PC-9 (cell line): ENCODE results near the gene PRSS22. TPM values are rescaled to one million over a fixed set of nuclear protein-coding genes. Genes with fewer than 3 reads are reported as not detected.

Experiments used
- BruUV-seq: library from RNA; stranded (reverse); fragments of 400-500 nt; replicated peaks from 2 replicates; lab custom pipeline; 2021; lab: Mats Ljungman, UMichigan
- CTCF ChIA-PET: fragments of 300-600 bp; sonication (Branson Sonifier 250); formaldehyde crosslinking; loops from one replicate; lab custom pipeline; 2022; ENCODE audit warnings: antibody characterized with exemption; lab: Charles Lee
- POLR2A ChIA-PET: fragments of 300-600 bp; sonication (Branson Sonifier 250); formaldehyde crosslinking; loops from one replicate; lab custom pipeline; 2022; ENCODE audit warnings: antibody characterized with exemption; ENCODE audit not compliant: unreplicated experiment; lab: Charles Lee
- DNase-seq, 2 experiments: peaks; one replicate each; pipeline versions ENCODE4 v3.0.0 to v3.0.0-alpha.2; 2015 to 2022; ENCODE audit warnings: mixed read lengths in 1 of 2
- H2AFZ ChIP-seq: fragments of 200-600 bp; sonication (generic); 2 replicates; pipeline ENCODE4 v1.8.1; 2017; ENCODE audit warnings: antibody characterized with exemption
- H3F3A ChIP-seq: fragments of 200-600 bp; sonication (generic); 2 replicates; pipeline ENCODE4 v1.8.1; 2017; ENCODE audit warnings: antibody characterized with exemption, mild to moderate bottlenecking, low read depth; ENCODE audit not compliant: insufficient read depth
- H3K27ac ChIP-seq: fragments of 200-600 bp; sonication (generic); 2 replicates; pipeline ENCODE4 v1.6.1; 2016; ENCODE audit warnings: mixed run types
- H3K27me3 ChIP-seq: fragments of 200-600 bp; sonication (generic); 2 replicates; pipeline ENCODE4 v1.6.1; 2016; ENCODE audit warnings: low read depth, mixed run types; ENCODE audit not compliant: insufficient read depth
- H3K36me3 ChIP-seq: fragments of 200-600 bp; sonication (generic); 2 replicates; pipeline ENCODE4 v1.6.1; 2016; ENCODE audit warnings: low read depth, mixed run types
- H3K4me1 ChIP-seq: fragments of 200-600 bp; sonication (generic); replicated peaks from 2 replicates; pipeline ENCODE4 v1.6.1; 2016; ENCODE audit warnings: mixed run types; ENCODE audit not compliant: insufficient read depth
- H3K4me2 ChIP-seq: fragments of 200-600 bp; sonication (generic); 2 replicates; pipeline ENCODE4 v1.6.1; 2017; ENCODE audit warnings: mixed run types
- H3K4me3 ChIP-seq: fragments of 200-600 bp; sonication (generic); 2 replicates; pipeline ENCODE4 v1.6.1; 2016; ENCODE audit warnings: mixed run types
- H3K79me2 ChIP-seq: fragments of 200-600 bp; sonication (generic); 2 replicates; pipeline ENCODE4 v1.6.1; 2017; ENCODE audit warnings: low read depth, mixed run types
- H3K9me2 ChIP-seq: fragments of 200-600 bp; sonication (generic); 2 replicates; pipeline ENCODE4 v1.8.1; 2017; ENCODE audit warnings: mild to moderate bottlenecking; ENCODE audit not compliant: insufficient read depth
- H3K9me3 ChIP-seq: fragments of 200-600 bp; sonication (generic); 2 replicates; pipeline ENCODE4 v1.8.1; 2016; ENCODE audit warnings: low read depth; ENCODE audit not compliant: insufficient read depth
- H4K20me1 ChIP-seq: fragments of 200-600 bp; sonication (generic); 2 replicates; pipeline ENCODE4 v1.8.1; 2017; ENCODE audit not compliant: insufficient read depth
- EZH2 ChIP-seq: fragments of 200-600 bp; sonication (generic); IDR thresholded peaks from 2 replicates; pipeline ENCODE4 v1.8.0; 2017; ENCODE audit warnings: antibody characterized with exemption, low read depth
- intact Hi-C: fragments of 100-400 bp; cut with micrococcal nuclease; formaldehyde crosslinking; loops from one replicate; pipeline ENCODE4 v1.10.0; 2022; ENCODE audit not compliant: unreplicated experiment
- total RNA-seq: library from RNA; stranded (reverse); gene quantifications from 2 replicates; pipeline ENCODE4 v1.2.3, GENCODE V29; 2021
- TF ChIP-seq, protein P1 (sequence below): fragments of 200-600 bp; sonication (generic); conservative IDR thresholded peaks from 2 replicates; pipeline ENCODE4 v1.6.1; 2017; ENCODE audit warnings: mixed run types, antibody characterized with exemption, mild to moderate bottlenecking, moderate library complexity

PRSS22 gene
- total RNA-seq, 1 experiment from 2014 or later, result 99.7 TPM

DNA sequence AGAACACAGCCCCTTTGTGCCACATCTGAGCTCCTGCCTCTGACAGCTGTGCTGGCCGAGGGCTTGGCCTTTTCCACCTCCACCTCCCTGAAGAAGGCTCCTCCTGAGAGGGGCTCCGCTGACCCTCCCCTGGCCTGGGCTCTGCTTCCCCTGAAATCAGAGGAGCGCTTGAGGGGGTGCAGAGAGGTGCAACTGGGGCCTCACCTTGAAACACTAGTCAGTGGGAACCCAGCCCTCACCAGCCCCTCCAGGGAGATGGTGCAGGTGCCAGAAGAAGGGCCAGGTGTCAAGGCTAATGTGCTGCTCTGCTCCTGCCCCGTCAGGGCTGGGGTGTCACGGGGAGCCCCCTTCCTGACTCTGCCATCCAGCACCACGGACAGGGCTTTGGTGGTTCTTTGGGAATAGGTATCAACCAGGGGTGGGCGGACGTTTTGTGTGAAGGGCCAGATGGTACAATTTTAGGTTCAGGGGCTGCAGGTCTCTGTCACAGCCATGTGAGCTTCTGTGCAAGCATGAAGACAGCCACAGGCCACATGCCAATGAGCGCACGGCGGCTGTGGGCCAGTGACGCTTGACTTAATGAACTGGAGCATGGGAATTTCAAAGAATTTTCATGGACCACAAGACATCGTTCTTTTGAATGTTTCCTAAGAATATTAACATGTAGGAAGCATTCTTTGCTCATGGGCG is 30.0 kb downstream of the PRSS22 start:
- H3K79me2 ChIP-seq, result no peaks in the 10 kb centered on the region
- no peak overlapping the region for H3K4me3 ChIP-seq
- H3F3A ChIP-seq, result peaks cover 20% of the 10 kb centered on the region; the same call in 1 of the 2 replicates
- no TSS peak for BruUV-seq
- no peaks in the 10 kb centered on the region for H3K27me3 ChIP-seq
- CTCF ChIA-PET, result no interaction called here
- TF ChIP-seq, protein P1, sequence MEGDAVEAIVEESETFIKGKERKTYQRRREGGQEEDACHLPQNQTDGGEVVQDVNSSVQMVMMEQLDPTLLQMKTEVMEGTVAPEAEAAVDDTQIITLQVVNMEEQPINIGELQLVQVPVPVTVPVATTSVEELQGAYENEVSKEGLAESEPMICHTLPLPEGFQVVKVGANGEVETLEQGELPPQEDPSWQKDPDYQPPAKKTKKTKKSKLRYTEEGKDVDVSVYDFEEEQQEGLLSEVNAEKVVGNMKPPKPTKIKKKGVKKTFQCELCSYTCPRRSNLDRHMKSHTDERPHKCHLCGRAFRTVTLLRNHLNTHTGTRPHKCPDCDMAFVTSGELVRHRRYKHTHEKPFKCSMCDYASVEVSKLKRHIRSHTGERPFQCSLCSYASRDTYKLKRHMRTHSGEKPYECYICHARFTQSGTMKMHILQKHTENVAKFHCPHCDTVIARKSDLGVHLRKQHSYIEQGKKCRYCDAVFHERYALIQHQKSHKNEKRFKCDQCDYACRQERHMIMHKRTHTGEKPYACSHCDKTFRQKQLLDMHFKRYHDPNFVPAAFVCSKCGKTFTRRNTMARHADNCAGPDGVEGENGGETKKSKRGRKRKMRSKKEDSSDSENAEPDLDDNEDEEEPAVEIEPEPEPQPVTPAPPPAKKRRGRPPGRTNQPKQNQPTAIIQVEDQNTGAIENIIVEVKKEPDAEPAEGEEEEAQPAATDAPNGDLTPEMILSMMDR, result no peak
- TF ChIP-seq EZH2, result no peak
- no peak for DNase-seq
- H3K4me2 ChIP-seq, result no peak overlapping the region
- intact Hi-C loops, result no loop called here
- no peaks in the 10 kb centered on the region for H3K9me2 ChIP-seq
- H3K36me3 ChIP-seq, result no peaks in the 10 kb centered on the region
- peaks cover 14% of the 10 kb centered on the region for H3K4me1 ChIP-seq
- no peak overlapping the region for H3K27ac ChIP-seq
- no peaks in the 10 kb centered on the region for H4K20me1 ChIP-seq
- POLR2A ChIA-PET, result no interaction called here
- H3K9me3 ChIP-seq, result no peaks in the 10 kb centered on the region
- H2AFZ ChIP-seq, result no peak overlapping the region

DNA sequence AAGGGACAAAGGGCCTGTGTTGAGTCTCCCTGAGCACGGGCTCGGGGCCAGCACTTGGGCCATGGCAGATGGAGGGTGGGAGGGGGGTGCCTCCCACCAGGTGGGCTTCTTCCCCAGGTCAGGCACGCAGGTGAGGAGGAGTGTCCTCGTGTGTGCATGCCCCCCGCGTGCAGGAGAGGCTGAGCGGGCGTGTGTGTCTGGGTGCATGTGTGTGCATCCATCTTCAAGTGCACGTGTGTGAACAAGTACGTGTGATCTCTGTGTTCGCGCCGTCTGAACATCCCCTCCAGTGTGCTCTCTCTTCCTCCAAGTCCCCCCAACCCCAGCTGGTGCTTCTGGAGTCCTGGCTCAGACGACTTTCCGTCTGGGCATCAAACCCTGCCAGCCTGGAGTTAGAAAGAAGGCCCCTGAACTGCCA is 30.6 kb downstream of the PRSS22 start:
- ChIA-PET CTCF (no interaction called here), POLR2A (no interaction called here)
- Histone ChIP-seq H3K4me3 (no peak overlapping the region), H3K27me3 (no peaks in the 10 kb centered on the region), H3F3A (peaks cover 20% of the 10 kb centered on the region; the same call in 1 of the 2 replicates), H3K9me3 (no peaks in the 10 kb centered on the region), H3K27ac (no peak overlapping the region), H3K4me2 (no peak overlapping the region), H3K36me3 (no peaks in the 10 kb centered on the region), H3K9me2 (no peaks in the 10 kb centered on the region), H3K79me2 (no peaks in the 10 kb centered on the region), H2AFZ (no peak overlapping the region), H3K4me1 (peaks cover 14% of the 10 kb centered on the region), H4K20me1 (no peaks in the 10 kb centered on the region)
- no peak for TF ChIP-seq EZH2
- TF ChIP-seq, protein P1, result no peak
- DNase-seq, result no peak
- intact Hi-C loops, result no loop called here
- BruUV-seq, result no TSS peak

DNA sequence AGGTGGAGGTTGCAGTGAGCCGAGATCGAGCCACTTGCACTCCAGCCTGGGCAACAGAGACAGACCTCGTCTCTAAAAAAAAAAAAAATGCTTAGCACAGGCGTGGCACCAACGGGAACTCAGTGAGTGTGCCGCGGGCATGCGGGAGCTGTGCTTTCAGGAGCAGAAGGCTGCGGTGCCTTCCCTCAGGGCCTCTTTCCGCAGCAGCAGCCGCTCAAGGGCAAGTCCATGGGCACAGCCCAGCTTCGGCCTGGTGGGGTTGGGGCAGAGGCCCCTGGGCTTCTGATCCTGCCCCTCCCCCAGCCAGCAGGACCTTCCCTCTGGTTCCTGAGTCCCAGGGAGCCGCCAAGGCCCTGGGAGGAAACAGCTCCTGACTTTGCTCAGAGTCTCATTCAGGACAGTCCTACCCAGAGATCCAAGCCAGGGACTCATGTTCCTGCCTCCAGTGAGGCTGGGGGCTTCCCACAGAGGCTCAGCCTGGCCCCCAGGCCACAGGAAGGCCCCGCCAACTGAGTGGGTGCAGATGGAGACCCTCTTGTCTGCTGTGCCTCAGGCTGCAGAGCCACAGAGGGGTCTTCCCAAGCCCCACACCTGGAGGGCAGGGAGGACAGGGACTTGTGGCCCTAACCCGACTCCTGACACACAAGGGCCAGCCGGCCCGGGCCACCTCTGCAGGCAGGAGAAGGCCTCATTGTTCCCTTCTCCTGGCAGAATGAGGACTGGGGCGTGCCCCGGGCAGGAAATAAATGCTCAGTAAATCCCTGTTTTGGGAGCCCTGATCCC is 31.2 kb downstream of the PRSS22 start:
- intact Hi-C loops, result no loop called here
- no TSS peak for BruUV-seq
- no peak for DNase-seq
- no peaks in the 10 kb centered on the region for H4K20me1 ChIP-seq
- ChIA-PET CTCF (no interaction called here), POLR2A (interaction anchor here (0.6 kb wide), 1 partner anchor 49 kb away, joined by 7 read pairs; no protein-coding TSS in a partner anchor)
- no peak overlapping the region for H3K4me2 ChIP-seq
- TF ChIP-seq EZH2, result no peak
- TF ChIP-seq, protein P1, result no peak
- peaks cover 14% of the 10 kb centered on the region for H3K4me1 ChIP-seq
- H3K27ac ChIP-seq, result no peak overlapping the region
- H3K36me3 ChIP-seq, result no peaks in the 10 kb centered on the region
- no peak overlapping the region for H3K4me3 ChIP-seq
- H3K9me3 ChIP-seq, result no peaks in the 10 kb centered on the region
- H3F3A ChIP-seq, result peaks cover 20% of the 10 kb centered on the region; the same call in 1 of the 2 replicates
- H2AFZ ChIP-seq, result no peak overlapping the region
- no peaks in the 10 kb centered on the region for H3K27me3 ChIP-seq
- no peaks in the 10 kb centered on the region for H3K79me2 ChIP-seq
- H3K9me2 ChIP-seq, result no peaks in the 10 kb centered on the region
